Stimulated activated CD8-positive, alpha-beta memory T cell treated with anti-CD3 and anti-CD28 coated beads, Interleukin-15, amount 100 ng/mL, for 4 hours (primary cell): ENCODE measurements around the gene IL1R2.

Experiments
- DNase-seq, 2 donors: peaks; one replicate each; pipeline ENCODE4 v3.0.0-alpha.2; 2020; ENCODE audit warnings: low read depth in 2 of 2

Gene IL1R2

DNA sequence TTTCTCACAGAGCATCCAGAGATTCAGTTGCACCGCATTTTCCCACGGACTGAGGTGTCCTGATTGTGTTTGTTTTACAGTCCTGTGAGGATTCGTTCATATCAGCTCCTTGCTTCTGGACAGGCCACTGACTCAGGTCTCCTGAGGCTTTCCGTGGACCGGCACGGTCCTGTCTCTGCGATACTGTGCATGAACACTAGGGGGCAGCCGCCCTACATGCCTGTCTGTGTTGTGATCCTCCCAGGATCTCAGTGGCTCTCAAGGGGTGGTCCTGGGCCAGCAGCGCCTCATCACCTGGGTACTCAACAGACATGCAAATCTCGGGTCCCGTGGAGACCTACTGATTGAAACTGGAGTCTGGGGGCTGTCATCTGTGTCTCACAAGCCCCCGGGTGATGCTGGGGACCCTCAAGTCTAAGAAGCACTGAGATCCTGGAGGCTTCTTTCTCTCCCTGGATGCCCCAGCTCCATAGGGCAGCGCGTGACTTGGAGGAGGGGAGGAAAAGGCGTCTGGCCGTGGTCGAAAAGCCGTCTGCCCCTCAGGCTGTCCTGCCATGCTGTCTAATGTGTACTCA lies 28.9 kb downstream of the IL1R2 start:
- peak; percentile 54 to 63 for DNase-seq

DNA sequence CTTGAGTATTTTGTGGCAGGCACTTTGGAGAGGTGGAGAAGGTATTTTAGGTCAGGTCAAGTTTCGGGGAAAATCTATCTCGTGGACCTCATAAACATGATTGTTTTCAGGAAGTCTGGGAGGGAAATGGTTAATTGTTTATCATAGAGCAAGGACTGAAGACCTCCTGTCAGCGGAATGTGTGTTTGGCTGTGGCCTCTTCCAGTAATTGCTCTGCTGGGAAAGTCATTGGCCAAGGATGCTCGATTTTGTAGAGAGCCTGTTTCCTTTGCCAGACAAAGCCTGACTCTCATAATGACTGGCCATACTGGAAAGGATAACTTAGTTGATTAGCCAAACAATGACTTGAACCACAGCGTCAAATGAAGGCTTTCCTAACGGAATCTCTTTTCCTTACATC lies 30.0 kb downstream of the IL1R2 start:
- no peak for DNase-seq

DNA sequence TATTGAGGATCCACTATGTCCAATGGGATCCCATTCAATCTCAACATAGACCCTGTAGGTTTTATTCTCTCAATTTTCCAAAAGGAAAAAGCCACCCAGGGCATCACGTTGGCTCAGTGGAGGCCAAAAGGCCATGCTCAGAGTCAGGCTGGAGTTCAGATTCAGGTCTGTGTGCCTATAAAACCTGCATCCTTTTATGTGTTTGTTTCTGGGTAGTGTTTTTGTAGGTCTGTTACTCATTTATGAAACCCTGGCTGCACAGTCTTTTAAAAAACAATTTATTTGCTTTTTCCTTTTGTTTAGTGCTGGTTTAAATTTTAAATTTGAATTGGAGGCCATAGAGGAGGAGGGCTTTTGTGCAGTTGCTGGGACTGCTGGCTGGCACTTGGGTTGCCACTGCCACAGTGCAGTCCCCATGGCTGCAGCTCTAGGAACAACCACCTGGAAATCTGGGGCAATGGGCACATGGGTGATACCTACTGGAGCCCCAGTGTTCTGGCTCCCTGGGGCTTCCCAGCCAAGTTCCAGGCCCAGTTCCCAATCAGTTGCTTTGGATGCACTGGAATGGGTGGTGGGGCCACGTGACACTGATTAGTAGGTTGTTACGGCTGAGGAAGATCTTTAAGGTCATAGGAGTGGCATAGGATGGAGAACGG lies 31.3 kb downstream of the IL1R2 start:
- no peak for DNase-seq

DNA sequence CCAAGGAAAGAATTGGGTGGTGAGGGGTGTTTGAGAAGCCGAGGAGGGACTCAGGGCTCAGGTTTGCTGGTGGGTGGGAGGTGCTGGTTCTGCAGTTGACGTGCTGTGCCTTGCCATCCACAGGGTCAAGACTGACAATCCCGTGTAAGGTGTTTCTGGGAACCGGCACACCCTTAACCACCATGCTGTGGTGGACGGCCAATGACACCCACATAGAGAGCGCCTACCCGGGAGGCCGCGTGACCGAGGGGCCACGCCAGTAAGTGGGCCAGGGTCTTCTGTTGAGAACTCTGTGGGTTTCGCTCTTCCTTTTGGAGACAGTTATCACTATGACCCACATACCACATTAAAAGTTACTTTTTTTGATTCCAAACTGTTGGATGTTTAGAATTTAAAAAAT lies 32.6 kb downstream of the IL1R2 start:
- DNase-seq: no peak

DNA sequence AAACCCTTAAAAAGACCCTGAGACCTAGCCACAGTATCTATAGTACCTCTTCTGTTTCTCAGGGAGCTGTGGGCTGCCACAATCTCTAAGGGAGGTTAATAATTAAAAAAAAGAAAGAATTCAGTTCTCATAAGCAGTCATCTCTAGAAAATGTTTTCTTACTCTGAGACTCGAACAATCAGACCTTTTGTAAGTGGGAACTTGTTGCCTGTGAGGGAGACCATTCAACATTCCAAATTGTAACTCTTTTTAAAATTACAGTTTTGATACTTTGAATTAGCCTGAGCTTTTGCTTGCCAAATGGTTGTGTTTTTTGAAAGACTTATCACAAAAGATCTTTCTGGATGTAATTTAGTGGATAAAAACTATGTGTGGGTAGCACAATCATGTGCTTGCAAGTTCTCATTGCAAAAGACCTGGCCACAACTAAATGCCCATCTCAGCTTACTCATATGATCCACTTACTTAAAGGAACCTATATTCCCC lies 33.3 kb downstream of the IL1R2 start:
- DNase-seq: no peak

DNA sequence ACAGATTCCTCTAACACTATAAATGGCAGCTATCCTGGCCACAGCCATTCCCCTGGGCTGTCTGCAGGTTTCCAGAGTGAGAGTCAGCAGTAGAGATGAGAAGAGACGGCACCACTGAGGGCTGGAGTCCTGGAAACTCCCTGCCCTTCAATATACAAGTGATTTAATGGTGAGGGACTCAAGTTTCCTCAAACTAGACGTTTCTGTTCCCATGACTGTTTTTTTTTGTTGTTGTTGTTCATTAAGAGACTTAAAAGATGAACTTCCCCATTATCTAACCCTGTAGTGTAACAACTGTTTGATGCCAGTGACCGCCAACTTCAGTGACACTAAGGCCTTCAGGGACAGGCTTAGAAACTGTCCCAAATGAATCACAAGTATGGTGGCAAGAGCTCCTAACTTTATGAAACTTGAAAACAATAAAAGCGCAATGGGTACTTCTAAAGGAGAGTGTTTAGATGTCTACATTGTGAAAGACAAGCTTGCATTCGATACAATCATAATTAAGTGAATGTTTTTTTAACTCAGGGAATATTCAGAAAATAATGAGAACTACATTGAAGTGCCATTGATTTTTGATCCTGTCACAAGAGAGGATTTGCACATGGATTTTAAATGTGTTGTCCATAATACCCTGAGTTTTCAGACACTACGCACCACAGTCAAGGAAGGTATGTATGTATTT lies 34.0 kb downstream of the IL1R2 start:
- DNase-seq: no peak

DNA sequence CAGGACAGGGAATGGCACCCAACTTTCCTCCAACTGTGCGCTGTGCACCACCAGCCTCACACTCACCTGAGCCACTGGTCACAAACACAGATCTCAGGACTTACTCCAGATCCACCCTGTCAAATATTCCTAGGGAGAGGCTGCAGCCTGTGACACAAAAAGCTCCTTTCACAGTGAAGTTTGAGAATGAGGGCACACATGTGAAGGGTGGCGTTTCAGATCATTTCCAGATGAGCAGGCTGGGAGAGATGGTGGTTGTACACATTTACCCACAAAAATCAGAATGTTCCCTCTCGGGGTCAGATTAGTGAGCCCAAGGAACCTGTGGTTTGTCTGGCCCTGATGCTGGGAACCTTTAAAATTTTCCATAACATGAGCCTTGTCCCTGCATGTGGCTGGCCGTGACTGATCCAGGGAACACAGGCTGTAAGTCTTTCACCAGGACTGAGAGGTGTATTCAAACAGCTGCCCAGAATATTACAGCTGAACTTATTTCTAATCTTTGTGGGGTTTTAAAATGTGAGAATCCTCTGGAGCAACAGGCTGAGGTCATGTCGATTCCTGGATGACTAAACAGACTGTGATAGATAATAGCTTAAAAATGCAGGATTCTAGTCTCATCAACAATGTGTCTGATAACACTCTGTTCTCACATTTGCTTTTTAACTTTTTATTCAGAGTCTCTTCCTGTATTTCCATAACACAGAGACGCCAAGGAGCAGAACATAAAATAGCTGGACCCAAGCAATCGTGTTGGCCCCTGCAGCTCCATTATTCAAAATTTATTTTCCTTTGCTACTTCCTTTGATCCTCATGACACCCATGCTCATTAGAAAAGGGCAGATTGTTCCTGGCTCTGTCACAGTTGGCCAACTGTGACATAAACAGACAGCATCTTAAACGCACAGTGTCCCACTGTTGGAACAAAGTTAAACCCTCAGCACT lies 35.5 kb downstream of the IL1R2 start:
- no peak for DNase-seq

DNA sequence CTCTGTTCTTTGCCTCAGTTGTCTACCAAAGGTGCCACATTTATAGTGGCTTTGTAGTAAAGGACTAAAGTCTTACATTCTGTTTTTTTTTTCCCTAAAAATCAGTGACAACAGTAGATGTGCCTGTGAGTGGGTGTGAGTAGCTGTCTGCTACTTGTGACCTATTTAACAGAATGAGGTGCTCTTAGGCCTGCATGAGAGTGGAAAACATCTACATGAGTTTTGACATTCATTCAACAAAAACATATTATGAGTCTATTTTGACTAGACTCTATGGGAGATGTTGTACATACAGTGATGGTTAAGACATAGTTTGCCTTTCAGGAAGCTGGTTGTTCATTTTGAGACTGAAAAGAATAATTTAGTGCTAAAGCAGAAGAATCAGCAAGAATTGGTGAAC lies 36.7 kb downstream of the IL1R2 start:
- DNase-seq: no peak

DNA sequence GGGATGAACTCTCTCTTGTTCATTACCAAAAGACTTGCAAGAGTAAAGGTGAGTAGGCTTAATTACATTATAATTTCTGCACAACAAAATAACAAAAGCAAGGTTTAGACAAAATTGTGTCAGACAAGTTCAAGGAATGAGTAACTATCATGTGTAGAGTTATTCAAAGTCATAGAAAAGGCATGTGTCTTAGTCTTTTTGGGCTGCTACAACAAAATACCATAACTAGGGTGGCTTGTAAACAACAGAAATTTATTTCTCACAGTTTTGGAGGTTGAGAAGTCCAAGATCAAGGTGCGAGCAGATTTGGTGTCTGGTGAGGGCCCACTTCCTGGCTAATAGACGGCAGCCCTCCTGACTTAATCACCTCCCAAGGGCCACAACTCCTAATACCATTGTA lies 37.6 kb downstream of the IL1R2 start:
- DNase-seq: no peak

DNA sequence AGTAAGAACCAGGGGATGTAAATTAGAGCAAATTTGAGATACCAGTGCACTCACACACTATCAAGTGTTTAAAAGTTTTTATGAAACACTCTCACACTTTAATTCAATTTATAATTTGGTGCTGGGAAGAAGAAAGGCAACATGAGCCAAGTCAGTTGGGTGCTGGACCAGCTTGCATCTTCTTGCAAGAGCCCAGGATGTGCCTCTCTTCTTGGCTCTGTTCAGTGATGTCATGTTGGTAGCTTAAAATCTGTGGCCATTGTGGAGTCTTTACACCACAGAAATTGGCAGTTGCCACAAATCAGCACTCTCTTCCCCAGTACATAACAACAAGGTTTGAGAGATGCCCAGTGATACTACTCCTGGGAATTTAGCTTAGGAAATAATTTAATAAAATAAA lies 38.2 kb downstream of the IL1R2 start:
- no peak for DNase-seq

DNA sequence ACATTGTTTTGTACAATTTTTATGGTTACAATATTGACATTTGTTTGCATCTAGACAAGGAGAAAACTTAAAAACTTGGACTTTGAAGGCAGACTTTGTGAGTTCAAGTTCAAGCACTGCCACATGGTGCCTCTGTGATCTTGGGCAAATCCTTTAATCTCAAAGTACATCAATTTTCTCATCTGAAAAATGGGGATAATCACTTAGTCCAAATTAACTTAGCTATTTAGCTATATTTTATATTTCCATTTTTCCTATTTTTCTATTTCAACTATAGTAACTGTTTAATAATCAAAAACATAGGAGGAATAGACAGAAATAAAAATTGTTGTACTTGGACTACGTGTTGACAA lies 38.7 kb downstream of the IL1R2 start:
- DNase-seq: no peak

DNA sequence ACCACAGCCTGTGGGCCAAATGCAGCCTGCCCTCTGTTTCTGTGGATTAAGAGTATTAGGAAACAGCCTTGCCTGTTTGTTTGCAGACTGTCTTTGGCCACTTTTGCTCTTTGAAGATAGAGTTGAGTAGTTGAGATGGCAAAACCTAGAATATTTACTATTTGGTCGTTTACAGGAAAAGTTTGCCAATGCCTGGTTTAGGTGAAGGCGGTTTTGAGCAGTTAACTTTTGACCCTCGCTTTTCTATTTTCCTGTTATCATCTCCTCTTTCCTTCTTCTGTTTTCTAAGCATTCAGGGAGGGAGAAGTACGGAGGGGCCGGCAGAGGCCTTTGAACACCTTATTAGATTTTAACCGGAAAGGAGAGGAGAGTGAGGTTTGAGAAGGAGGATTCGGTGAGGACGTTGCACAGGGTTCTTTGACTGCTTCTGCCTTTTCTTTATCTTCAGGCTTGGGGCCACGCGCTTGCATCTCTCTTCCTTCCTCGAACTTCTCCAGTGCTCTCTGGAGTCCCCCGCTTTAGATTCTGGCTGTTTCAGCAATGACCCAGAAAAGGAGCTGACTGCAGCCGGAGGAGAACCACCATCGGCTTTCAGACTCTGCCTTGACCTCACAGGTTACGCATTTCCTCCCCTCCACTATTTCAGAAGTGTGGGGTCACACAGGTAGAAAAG lies 39.2 kb downstream of the IL1R2 start:
- no peak for DNase-seq

DNA sequence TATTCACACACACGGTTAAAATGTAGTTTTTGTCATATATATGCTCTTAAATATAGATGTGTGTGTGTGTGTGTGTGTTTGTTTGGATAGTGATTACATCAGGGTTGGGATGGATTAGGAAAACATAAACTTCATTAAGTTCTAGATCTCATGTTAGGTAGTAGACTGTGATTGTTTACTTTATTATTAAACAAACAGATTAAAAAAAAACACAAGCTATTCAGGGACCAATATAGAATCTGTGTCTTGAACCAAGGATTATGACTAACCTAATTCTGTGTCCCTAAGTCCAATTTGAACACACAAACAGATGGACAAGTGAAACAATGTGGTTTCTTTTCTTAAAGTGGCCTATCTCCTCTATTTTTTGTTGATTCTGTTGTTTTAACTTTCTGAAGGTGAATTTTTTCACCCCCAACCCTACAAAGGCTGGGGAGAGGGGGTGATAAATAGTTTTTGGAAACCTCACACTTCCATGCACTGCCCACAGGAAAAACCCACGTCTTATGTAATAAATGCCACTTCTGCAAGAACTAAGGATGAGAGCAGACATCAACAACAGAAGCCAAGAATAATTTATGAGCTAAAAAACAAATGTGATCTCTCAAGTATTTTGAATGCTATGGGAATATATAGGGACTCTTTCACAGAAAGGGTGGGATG lies 40.7 kb downstream of the IL1R2 start:
- DNase-seq: no peak

DNA sequence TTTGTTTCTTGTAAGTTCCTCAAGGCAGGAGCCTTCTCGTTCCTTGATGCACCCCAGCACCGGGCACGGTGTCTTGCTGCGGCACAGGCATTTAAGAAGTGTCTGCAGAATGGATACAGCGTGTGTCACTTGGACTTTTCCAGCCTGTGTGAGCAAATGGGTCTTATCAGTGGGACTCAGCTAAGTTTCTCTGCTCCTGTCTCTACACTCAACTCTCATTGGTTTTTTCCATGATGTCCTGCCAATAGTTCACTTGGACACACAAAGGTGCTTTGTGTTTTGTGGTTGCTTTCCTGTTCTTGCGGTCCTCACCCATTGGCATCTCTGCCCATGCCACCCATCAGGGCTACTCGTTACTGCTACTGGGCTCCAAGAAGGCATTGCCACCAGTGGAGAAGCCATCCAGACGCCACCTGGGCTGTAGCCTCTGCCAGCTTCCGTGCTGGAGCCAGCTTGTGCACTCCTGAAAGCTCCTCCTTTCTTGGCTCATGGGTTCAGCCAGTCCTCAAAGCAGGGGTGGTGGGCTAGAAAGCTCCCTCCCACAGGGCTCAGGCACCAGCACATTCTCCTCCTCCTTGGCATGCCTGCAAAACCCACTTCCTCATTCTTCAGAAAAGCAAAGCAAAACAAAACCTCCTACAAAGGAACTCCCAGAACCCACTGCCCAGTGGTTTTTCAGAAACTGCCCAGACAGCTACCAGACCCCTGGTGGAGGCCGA lies 41.4 kb downstream of the IL1R2 start:
- DNase-seq: no peak

DNA sequence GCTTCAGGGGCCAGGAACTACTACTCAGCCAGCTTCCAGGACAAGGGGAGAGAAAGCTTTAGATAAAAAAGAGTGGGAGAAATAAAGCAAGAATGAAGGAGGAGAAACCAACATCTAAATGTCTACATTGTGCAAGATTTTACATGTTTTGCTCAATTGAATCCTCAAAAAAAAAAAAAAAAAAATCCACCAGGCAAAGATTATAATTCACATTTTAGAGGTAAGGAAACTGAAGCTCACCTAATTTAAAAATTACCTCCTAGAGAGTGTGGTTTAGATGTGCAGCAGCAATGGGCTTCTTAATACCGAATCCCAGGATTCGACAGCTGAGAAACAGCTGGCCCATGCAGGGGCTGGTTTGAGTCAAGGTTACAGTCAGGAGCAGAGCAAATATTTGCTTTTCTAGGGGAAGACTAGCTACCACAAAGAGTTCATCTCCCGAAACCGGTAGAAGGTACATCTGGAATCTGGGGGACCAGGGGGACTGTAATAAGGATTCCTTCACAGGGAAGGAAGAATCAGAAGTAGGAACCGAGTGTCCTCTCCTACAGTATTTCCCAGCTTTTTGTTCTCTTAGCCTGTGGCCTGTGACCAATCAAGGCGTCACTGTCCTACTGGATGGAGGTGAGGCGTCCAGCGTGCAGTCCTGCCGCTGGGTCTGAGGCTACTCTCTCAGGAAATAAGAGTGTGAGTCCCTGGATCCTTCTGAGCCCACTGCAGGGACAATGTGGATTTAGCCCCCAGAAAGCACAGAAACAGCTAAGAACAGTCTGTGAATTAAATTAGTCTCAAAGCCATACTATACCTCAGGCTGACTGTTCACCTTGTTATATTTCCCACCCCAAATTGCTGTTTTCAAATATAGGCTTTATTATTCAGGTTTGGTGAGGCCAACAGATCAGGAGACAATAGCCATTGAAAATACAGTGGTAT lies 42.3 kb downstream of the IL1R2 start:
- DNase-seq: no peak

DNA sequence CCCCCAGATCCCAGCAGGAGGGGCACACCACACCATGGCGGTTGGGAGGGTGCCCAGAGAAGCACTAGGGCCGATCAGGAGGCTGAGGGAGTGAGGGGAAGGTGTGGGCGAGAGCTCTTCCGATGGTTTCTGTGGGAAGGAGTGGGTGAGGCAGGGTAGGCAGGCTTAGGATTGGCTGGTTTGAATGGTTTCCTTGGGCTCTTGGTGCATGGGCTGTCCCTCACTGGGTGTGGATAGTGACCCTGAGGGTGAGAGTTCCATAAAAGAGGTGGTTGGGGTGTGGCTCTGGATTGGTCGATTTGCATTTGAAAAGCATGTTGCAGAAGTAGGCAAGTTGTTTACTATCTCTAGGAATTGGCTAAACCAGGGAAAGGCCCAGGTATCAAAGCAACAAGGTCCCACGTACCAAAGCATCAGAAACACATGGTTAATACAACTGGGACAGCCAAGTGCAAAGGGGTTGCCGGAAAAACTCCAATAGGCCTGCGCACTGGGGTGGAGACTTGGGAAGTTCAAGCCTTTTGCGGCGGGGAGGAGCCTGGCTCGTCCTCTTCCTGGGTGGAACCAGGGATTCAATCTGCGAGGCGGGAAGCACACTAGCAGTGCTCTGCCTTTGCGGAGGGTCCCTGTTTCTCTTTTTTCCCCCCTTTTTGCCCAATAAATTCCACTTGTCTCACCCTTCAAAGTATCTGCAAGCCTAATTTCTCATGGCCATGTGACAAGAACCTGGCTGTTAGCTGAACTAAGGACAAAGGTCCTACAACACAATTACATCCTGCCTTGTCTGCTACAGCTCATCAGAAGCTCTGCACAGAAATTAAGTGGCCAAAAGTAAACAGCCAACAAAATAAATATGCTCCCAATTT lies 43.2 kb downstream of the IL1R2 start:
- no peak for DNase-seq

DNA sequence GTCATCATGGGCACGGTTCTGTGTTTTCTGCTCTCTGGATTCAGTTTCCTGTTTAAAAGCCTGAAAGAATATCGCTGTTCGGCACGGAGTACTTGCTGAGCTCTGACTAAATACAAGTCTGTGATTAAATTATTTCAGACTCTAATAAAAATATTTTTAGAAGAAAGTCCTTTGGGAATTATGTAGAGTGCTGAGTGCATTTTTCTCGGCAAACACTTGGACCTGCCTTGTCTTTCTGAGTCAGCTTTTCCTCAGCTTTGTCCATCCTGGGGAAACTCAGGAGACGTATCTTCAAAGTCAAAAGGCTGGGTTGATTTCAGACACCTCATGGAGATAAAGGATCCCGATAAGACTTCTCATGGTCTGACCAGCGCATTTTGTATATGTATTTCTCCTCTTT lies 45.9 kb downstream of the IL1R2 start:
- no peak for DNase-seq

DNA sequence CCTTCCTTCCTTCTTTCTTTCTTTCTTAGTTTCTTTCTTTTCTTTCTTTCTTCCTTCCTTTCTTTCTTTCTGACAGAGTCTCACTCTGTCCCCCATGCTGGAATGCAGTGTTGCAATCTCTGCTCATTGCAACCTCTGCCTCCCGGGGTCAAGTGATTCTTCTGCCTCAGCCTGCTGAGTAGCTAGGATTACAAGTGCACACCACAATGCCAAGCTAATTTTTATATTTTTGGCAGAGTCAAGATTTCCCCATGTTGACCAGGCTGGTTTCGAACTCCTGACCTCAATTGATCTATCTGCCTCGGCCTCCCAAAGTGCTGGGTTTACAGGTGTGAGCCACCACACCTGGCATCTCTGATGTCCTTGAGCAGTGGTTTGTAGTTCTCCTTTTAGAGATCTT lies 48.5 kb downstream of the IL1R2 start:
- no peak for DNase-seq
